ENCODE measurements around the gene TMEM123. TPM values are rescaled to one million over a fixed set of nuclear protein-coding genes. Genes with fewer than 3 reads are reported as not detected.

The TMEM123 gene
- total and polyA plus RNA-seq, 2 of the 13 experiments (the other 11 are each of a cell fraction or from before 2014, with no cell fraction given): 365 to 2,761 TPM

GRCh38 chr11:102416976-102417375, 35.6 kb downstream of the TMEM123 start:
- Histone ChIP-seq H3K27me3 (ENCODE audit: control insufficient read depth in 1 of 2, insufficient read depth in 2 of 2, low read length in 2 of 2) (no peaks in the 10 kb centered on the region), H3K36me3 (replicated peaks in 1 of 2; ENCODE audit: control insufficient read depth in 1 of 2, insufficient read depth in 2 of 2, low read length in 2 of 2) (peaks cover 6 to 40% of the 10 kb centered on the region in 2 experiments; a peak in 4 of 5 replicates), H3K9me3 (ENCODE audit: low read length) (no peaks in the 10 kb centered on the region), H4K20me1 (ENCODE audit: insufficient read depth, low read length) (peaks cover 100% of the 10 kb centered on the region), H3K79me2 (ENCODE audit: insufficient read depth, low read length) (peaks cover 100% of the 10 kb centered on the region), H3K27ac (ENCODE audit: extremely low read length, insufficient read depth, low read length) (no peak overlapping the region), H2AFZ (ENCODE audit: low read length) (no peak overlapping the region), H3K4me2 (ENCODE audit: low read depth, low read length) (no peak overlapping the region), H3K4me1 (ENCODE audit: insufficient read depth, low read length) (peaks cover 85% of the 10 kb centered on the region), H3K4me3 (replicated peaks in 1 of 3; ENCODE audit: insufficient read depth in 1 of 3, low read depth in 2 of 3, low read length in 3 of 3) (no peak overlapping the region), H3K9ac (ENCODE audit: insufficient read depth, low read depth, low read length) (no peak overlapping the region)
- POLR2A ChIA-PET: no interaction called here
- DNase-seq (ENCODE audit: low spot score): no peak
- in situ Hi-C loops (cut with HindIII; ENCODE audit: extremely low pct_ligation_motif_present, low pct_unique_long_range_greater_than_20kb): no loop called here
- intact Hi-C loops (cut with micrococcal nuclease; ENCODE audit: unreplicated experiment): no loop called here
- ATAC-seq: no peak
- CTCF ChIA-PET (ENCODE audit: low intra/inter-chr PET ratio, low total read pairs): no interaction called here
- 99% methylated on average over 2 of the region's 2 CpGs for WGBS (ENCODE audit: low lambda C conversion rate)
- no peak for FAIRE-seq
- no TSS peak for BruUV-seq (replicated peaks)
- TF ChIP-seq SOX13 (IDR thresholded peaks at IDR 0.05) (no peak), SOX13 (CRISPR knock-in tag; conservative IDR thresholded peaks at IDR 0.05 in 1 of 2, IDR thresholded peaks at IDR 0.05 in 1 of 2) (no peak), RBM22 (optimal IDR thresholded peaks at IDR 0.05; ENCODE audit: low read length) (peak; percentile 64)

GRCh38 chr11:102415304-102415916, 37.2 kb downstream of the TMEM123 start:
- TF ChIP-seq ARNTL (CRISPR knock-in tag; IDR thresholded peaks at IDR 0.05): no peak
- TF ChIP-seq ZNF205 (CRISPR knock-in tag; IDR thresholded peaks at IDR 0.05): no peak
- no peak for TF ChIP-seq WIZ (CRISPR knock-in tag; IDR thresholded peaks at IDR 0.05)
- no peak for TF ChIP-seq BCL6 (CRISPR knock-in tag; IDR thresholded peaks at IDR 0.05)
- no peak for TF ChIP-seq MAF1 (CRISPR knock-in tag; IDR thresholded peaks at IDR 0.05; ENCODE audit: borderline replicate concordance)
- no peak for TF ChIP-seq ZNF703 (CRISPR knock-in tag; IDR thresholded peaks at IDR 0.05; ENCODE audit: borderline replicate concordance)
- no peak for TF ChIP-seq RNF2 (conservative IDR thresholded peaks at IDR 0.05; ENCODE audit: low read depth)
- no peak for TF ChIP-seq ZNF160 (CRISPR knock-in tag; IDR thresholded peaks at IDR 0.05)
- no peak for TF ChIP-seq ETV6 (CRISPR knock-in tag; conservative IDR thresholded peaks at IDR 0.05)
- no peak for TF ChIP-seq ZNF543 (CRISPR knock-in tag; IDR thresholded peaks at IDR 0.05)
- no peak for TF ChIP-seq GLMP (CRISPR knock-in tag; IDR thresholded peaks at IDR 0.05; ENCODE audit: borderline replicate concordance)
- TF ChIP-seq NCOA5 (CRISPR knock-in tag; IDR thresholded peaks at IDR 0.05): no peak
- TF ChIP-seq HOXA5 (CRISPR knock-in tag; IDR thresholded peaks at IDR 0.05): no peak
- no peak for TF ChIP-seq ZNF614 (CRISPR knock-in tag; IDR thresholded peaks at IDR 0.05; ENCODE audit: borderline replicate concordance)
- no peak for TF ChIP-seq ZNF720 (CRISPR knock-in tag; IDR thresholded peaks at IDR 0.05)
- TF ChIP-seq RFX3 (CRISPR knock-in tag; IDR thresholded peaks at IDR 0.05): no peak
- TF ChIP-seq CHD4 (IDR thresholded peaks at IDR 0.05; ENCODE audit: borderline replicate concordance, low read length): no peak
- no peak for TF ChIP-seq SNRNP70 (IDR thresholded peaks at IDR 0.05; ENCODE audit: low read depth, low read length)
- Histone ChIP-seq H4K20me1 (ENCODE audit: insufficient read depth, low read length) (peaks cover 100% of the 10 kb centered on the region), H2AFZ (ENCODE audit: low read length) (no peak overlapping the region), H3K27me3 (ENCODE audit: control insufficient read depth in 1 of 2, insufficient read depth in 2 of 2, low read length in 2 of 2) (no peaks in the 10 kb centered on the region), H3K4me1 (ENCODE audit: insufficient read depth, low read length) (peaks cover 82% of the 10 kb centered on the region), H3K79me2 (ENCODE audit: insufficient read depth, low read length) (peaks cover 100% of the 10 kb centered on the region), H3K9me3 (ENCODE audit: low read length) (no peaks in the 10 kb centered on the region), H3K36me3 (replicated peaks in 1 of 2; ENCODE audit: control insufficient read depth in 1 of 2, insufficient read depth in 2 of 2, low read length in 2 of 2) (peaks cover 8 to 41% of the 10 kb centered on the region in 2 experiments; a peak in 4 of 5 replicates), H3K9ac (ENCODE audit: insufficient read depth, low read depth, low read length) (no peak overlapping the region), H3K27ac (ENCODE audit: extremely low read length, insufficient read depth, low read length) (no peak overlapping the region), H3K4me2 (ENCODE audit: low read depth, low read length) (no peak overlapping the region), H3K4me3 (replicated peaks in 1 of 3; ENCODE audit: insufficient read depth in 1 of 3, low read depth in 2 of 3, low read length in 3 of 3) (no peak overlapping the region)
- WGBS (ENCODE audit: low lambda C conversion rate): 96% methylated on average over 1 of the region's 1 CpG
- in situ Hi-C loops (cut with HindIII; ENCODE audit: extremely low pct_ligation_motif_present, low pct_unique_long_range_greater_than_20kb) (no loop called here), intact Hi-C loops (cut with micrococcal nuclease; ENCODE audit: unreplicated experiment) (no loop called here)
- CTCF ChIA-PET (ENCODE audit: low intra/inter-chr PET ratio, low total read pairs): no interaction called here
- no TSS peak for BruUV-seq (replicated peaks)
- DNase-seq (ENCODE audit: low spot score) (no peak), ATAC-seq (no peak), FAIRE-seq (no peak)
- POLR2A ChIA-PET: no interaction called here

Data from HepG2 (cell line).